ENCODE results near the gene PTPRK.

GRCh38 chr6:128112494-128112893, 407.9 kb downstream of the PTPRK start:
- no peak for TF ChIP-seq POLR2A (IDR thresholded peaks at IDR 0.05; ENCODE audit: low read depth, low read length)
- TF ChIP-seq POLR2AphosphoS5 (IDR thresholded peaks at IDR 0.05; ENCODE audit: low read depth, low read length) = no peak
- TF ChIP-seq SPI1 (IDR thresholded peaks at IDR 0.05; ENCODE audit: low read depth, low read length) = no peak
- no peak for TF ChIP-seq TAF1 (IDR thresholded peaks at IDR 0.05; ENCODE audit: low read depth, low read length)

Data from GM12891 (cell line).